Mesothelial cell of epicardium (in vitro differentiated cells): ENCODE results near the gene ZNF697. TPM values are rescaled to one million over a fixed set of nuclear protein-coding genes. Genes with fewer than 3 reads are reported as not detected.
"Not testable (repeated sequence)": the region's sequence is repeated elsewhere in the genome, so short reads cannot be mapped to it uniquely, and the experiment has no call there.

ENCODE experiments used
- DNase-seq, 2 experiments: peaks; one replicate each; pipeline ENCODE4 v3.0.0; 2021; ENCODE audit warnings: low spot score in 2 of 2; ENCODE audit not compliant: unreplicated experiment in 2 of 2
- H3K27ac Mint-ChIP-seq: 2 replicates; pipeline ENCODE4 v1.8.0; 2021; ENCODE audit warnings: mixed read lengths
- H3K27me3 Mint-ChIP-seq: 2 replicates; pipeline ENCODE4 v1.8.0; 2021; ENCODE audit warnings: low read depth, mixed read lengths
- H3K36me3 Mint-ChIP-seq: 2 replicates; pipeline ENCODE4 v1.8.0; 2021; ENCODE audit warnings: mixed read lengths
- H3K4me1 Mint-ChIP-seq: 2 replicates; pipeline ENCODE4 v1.8.0; 2021; ENCODE audit warnings: mixed read lengths
- H3K4me3 Mint-ChIP-seq: 2 replicates; pipeline ENCODE4 v1.8.0; 2021; ENCODE audit warnings: mild to moderate bottlenecking, moderate library complexity, mixed read lengths
- H3K9me3 Mint-ChIP-seq: 2 replicates; pipeline ENCODE4 v1.8.0; 2021; ENCODE audit warnings: mixed read lengths
- total RNA-seq: library from RNA; stranded (reverse); gene quantifications from 3 replicates; pipeline ENCODE4 v1.2.1, GENCODE V29; 2021
- TF ChIP-seq, protein P1 (sequence below): fragments of 200-600 bp; sonication (generic); IDR thresholded peaks from one replicate; pipeline ENCODE4 v1.5.0; 2021; ENCODE audit warnings: antibody characterized with exemption; ENCODE audit not compliant: unreplicated experiment

Gene ZNF697
- total RNA-seq, 1 donor from 2014 or later: 21.8 TPM

DNA sequence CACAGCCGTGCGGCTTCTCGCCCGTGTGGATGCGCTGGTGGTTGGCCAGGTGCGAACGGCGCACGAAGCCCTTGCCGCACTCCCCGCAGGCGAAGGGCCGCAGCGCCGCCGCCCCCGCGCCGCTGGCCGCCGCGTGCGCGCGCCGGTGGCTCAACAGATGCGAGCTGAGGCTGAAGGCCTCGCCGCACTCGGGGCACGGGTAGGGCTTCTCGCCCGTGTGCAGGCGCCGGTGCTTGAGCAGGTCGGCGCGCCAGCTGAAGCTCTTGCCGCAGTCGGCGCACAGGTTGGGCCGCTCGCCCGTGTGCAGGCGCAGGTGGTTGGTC, 24.9 kb downstream of the ZNF697 start:
- Mint-ChIP-seq H3K27ac (no peak overlapping the region), H3K27me3 (no peaks in the 10 kb centered on the region), H3K4me1 (peaks cover 16% of the 10 kb centered on the region), H3K9me3 (no peaks in the 10 kb centered on the region), H3K4me3 (no peak overlapping the region), H3K36me3 (peaks cover 34% of the 10 kb centered on the region)
- DNase-seq: no peak
- TF ChIP-seq, protein P1, sequence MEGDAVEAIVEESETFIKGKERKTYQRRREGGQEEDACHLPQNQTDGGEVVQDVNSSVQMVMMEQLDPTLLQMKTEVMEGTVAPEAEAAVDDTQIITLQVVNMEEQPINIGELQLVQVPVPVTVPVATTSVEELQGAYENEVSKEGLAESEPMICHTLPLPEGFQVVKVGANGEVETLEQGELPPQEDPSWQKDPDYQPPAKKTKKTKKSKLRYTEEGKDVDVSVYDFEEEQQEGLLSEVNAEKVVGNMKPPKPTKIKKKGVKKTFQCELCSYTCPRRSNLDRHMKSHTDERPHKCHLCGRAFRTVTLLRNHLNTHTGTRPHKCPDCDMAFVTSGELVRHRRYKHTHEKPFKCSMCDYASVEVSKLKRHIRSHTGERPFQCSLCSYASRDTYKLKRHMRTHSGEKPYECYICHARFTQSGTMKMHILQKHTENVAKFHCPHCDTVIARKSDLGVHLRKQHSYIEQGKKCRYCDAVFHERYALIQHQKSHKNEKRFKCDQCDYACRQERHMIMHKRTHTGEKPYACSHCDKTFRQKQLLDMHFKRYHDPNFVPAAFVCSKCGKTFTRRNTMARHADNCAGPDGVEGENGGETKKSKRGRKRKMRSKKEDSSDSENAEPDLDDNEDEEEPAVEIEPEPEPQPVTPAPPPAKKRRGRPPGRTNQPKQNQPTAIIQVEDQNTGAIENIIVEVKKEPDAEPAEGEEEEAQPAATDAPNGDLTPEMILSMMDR: no peak

GRCh38 chr1:119622311-119623192, 25.5 kb downstream of the ZNF697 start:
- Mint-ChIP-seq H3K27me3 (no peaks in the 10 kb centered on the region), H3K9me3 (no peaks in the 10 kb centered on the region), H3K4me1 (peaks cover 17% of the 10 kb centered on the region), H3K27ac (no peak overlapping the region), H3K36me3 (peaks cover 34% of the 10 kb centered on the region), H3K4me3 (no peak overlapping the region)
- no peak for DNase-seq
- TF ChIP-seq, protein P1: no peak

GRCh38 chr1:119621705-119622104, 26.4 kb downstream of the ZNF697 start:
- Mint-ChIP-seq H3K36me3 (peaks cover 34% of the 10 kb centered on the region), H3K4me3 (no peak overlapping the region), H3K27me3 (no peaks in the 10 kb centered on the region), H3K9me3 (no peaks in the 10 kb centered on the region), H3K27ac (peak overlapping the region; percentile 8), H3K4me1 (peaks cover 9% of the 10 kb centered on the region)
- TF ChIP-seq, protein P1: no peak
- DNase-seq: no peak

GRCh38 chr1:119617751-119618691, 30.0 kb downstream of the ZNF697 start:
- DNase-seq: no peak
- Mint-ChIP-seq H3K27me3 (no peaks in the 10 kb centered on the region), H3K9me3 (no peaks in the 10 kb centered on the region), H3K4me3 (no peak overlapping the region), H3K36me3 (peaks cover 18% of the 10 kb centered on the region), H3K27ac (peak overlapping the region; percentile 73), H3K4me1 (peaks cover 7% of the 10 kb centered on the region)
- TF ChIP-seq, protein P1: no peak

DNA sequence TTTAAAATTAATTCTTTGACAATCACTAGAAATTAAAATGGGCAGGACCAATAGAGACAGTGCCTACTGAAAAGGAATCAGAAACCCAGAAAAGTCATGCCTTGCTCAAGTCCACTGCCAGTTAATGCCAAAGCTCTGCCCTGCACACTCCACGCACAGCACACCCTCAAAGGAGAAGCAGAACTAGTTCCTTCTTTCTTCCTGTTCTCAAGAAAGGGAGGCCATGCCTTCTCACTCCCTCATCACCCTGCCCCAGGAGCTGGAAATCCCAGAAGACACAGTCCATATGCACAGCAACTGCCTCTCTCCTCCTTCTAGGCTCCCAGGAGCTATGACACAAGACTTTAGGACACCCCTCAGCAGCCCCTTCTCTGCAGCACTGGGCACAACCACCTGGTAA, 31.3 kb downstream of the ZNF697 start:
- not testable (repeated sequence) for H3K36me3 Mint-ChIP-seq, H3K4me1 Mint-ChIP-seq, H3K4me3 Mint-ChIP-seq, H3K9me3 Mint-ChIP-seq, H3K27me3 Mint-ChIP-seq, DNase-seq, H3K27ac Mint-ChIP-seq

- not testable (repeated sequence) for DNase-seq, H3K27ac Mint-ChIP-seq, H3K4me3 Mint-ChIP-seq, H3K36me3 Mint-ChIP-seq, H3K9me3 Mint-ChIP-seq, H3K27me3 Mint-ChIP-seq
- peaks cover 14% of the 10 kb centered on the region for H3K4me1 Mint-ChIP-seq
Measured at GRCh38 chr1:119615100-119615499, 33.0 kb downstream of the ZNF697 start.
